OCI-LY1 (cell line): ENCODE results near the gene COQ9.

ENCODE experiments used
- H2AFZ ChIP-seq: fragments of 200-600 bp; sonication (generic), shearing (Covaris generic); 2 replicates; pipeline ENCODE4 v1.6.0; 2014; ENCODE audit warnings: antibody characterized with exemption, mild to moderate bottlenecking, low read length
- H3F3A ChIP-seq: fragments of 200-600 bp; sonication (generic), shearing (Covaris generic); 2 replicates; pipeline ENCODE4 v1.6.0; 2014; ENCODE audit warnings: mild to moderate bottlenecking, antibody characterized with exemption, low read length, moderate library complexity; ENCODE audit not compliant: insufficient read depth
- H3K27ac ChIP-seq: fragments of 200-600 bp; sonication (generic); 2 replicates; pipeline ENCODE4 v1.5.1; 2014; ENCODE audit warnings: low read length, mixed run types, mild to moderate bottlenecking, low read depth; ENCODE audit not compliant: poor library complexity, severe bottlenecking
- H3K27me3 ChIP-seq: fragments of 200-600 bp; sonication (generic); 2 replicates; pipeline ENCODE4 v1.6.0; 2014; ENCODE audit warnings: antibody characterized with exemption, mild to moderate bottlenecking, low read length, moderate library complexity; ENCODE audit not compliant: insufficient read depth
- H3K36me3 ChIP-seq: fragments of 200-600 bp; sonication (generic); 2 replicates; pipeline ENCODE4 v1.6.1; 2014; ENCODE audit warnings: mild to moderate bottlenecking, antibody characterized with exemption, low read length, moderate library complexity, mixed read lengths; ENCODE audit not compliant: insufficient read depth
- H3K4me1 ChIP-seq: fragments of 200-600 bp; sonication (generic); 2 replicates; pipeline ENCODE4 v1.5.1; 2014; ENCODE audit warnings: mild to moderate bottlenecking, low read length, moderate library complexity; ENCODE audit not compliant: insufficient read depth, severe bottlenecking
- H3K4me2 ChIP-seq: fragments of 200-600 bp; sonication (generic), shearing (Covaris generic); 2 replicates; pipeline ENCODE4 v1.6.1; 2014; ENCODE audit warnings: low read length
- H3K4me3 ChIP-seq: fragments of 200-600 bp; sonication (generic); 2 replicates; pipeline ENCODE4 v1.5.1; 2014; ENCODE audit warnings: low read length, low read depth, mild to moderate bottlenecking, mixed read lengths; ENCODE audit not compliant: poor library complexity, severe bottlenecking
- H3K79me2 ChIP-seq: fragments of 200-600 bp; shearing (Covaris generic); 2 replicates; pipeline ENCODE4 v1.6.1; 2016; ENCODE audit warnings: mixed run types, low read length, mixed read lengths; ENCODE audit not compliant: insufficient read depth
- H3K9ac ChIP-seq: fragments of 200-600 bp; sonication (generic), shearing (Covaris generic); 2 replicates; pipeline ENCODE4 v1.6.1; 2014; ENCODE audit warnings: mild to moderate bottlenecking, low read length, mixed read lengths
- H3K9me2 ChIP-seq: fragments of 200-600 bp; sonication (generic), shearing (Covaris generic); 2 replicates; pipeline ENCODE4 v1.6.1; 2014; ENCODE audit warnings: low read depth, mild to moderate bottlenecking, low read length, mixed read lengths
- H3K9me3 ChIP-seq: fragments of 200-600 bp; shearing (Covaris generic); 2 replicates; pipeline ENCODE4 v1.6.1; 2014; ENCODE audit warnings: low read length, mixed read lengths
- H4K20me1 ChIP-seq: fragments of 200-600 bp; sonication (generic), shearing (Covaris generic); 2 replicates; pipeline ENCODE4 v1.6.0; 2016; ENCODE audit warnings: mild to moderate bottlenecking, low read length; ENCODE audit not compliant: insufficient read depth
- CTCF ChIP-seq: fragments of 200-600 bp; sonication (generic), shearing (Covaris generic); IDR thresholded peaks from 2 replicates; pipeline ENCODE4 v1.5.1; 2017; ENCODE audit warnings: mild to moderate bottlenecking, antibody characterized with exemption, low read length, moderate library complexity, mixed read lengths
- EZH2 ChIP-seq: fragments of 200-600 bp; sonication (generic), shearing (Covaris generic); IDR thresholded peaks from 2 replicates; pipeline ENCODE4 v1.8.0; 2017; ENCODE audit warnings: borderline replicate concordance, mixed run types, mild to moderate bottlenecking, antibody characterized with exemption, low read length, moderate library complexity, mixed read lengths

COQ9 gene

GRCh38 chr16:57486858-57487834 lies 39.9 kb downstream of the COQ9 start:
- no peak overlapping the region for H3K4me3 ChIP-seq

GRCh38 chr16:57489229-57489628 lies 42.0 kb downstream of the COQ9 start:
- Histone ChIP-seq H3K9me2 (no peaks in the 10 kb centered on the region), H2AFZ (no peak overlapping the region), H3K9ac (no peak overlapping the region), H3K27ac (no peak overlapping the region), H3K4me3 (no peak overlapping the region), H3K4me1 (peaks cover 5% of the 10 kb centered on the region), H3K27me3 (peaks cover 3% of the 10 kb centered on the region), H4K20me1 (no peaks in the 10 kb centered on the region), H3F3A (no peaks in the 10 kb centered on the region), H3K79me2 (no peaks in the 10 kb centered on the region), H3K9me3 (no peaks in the 10 kb centered on the region), H3K4me2 (no peak overlapping the region), H3K36me3 (no peaks in the 10 kb centered on the region)
- TF ChIP-seq CTCF, result no peak
- no peak for TF ChIP-seq EZH2

More at GRCh38 chr16:57486858-57487834, 39.9 kb downstream of the COQ9 start:
- Histone ChIP-seq H3K9ac (no peak overlapping the region), H2AFZ (no peak overlapping the region), H3K4me1 (peaks cover 5% of the 10 kb centered on the region), H3K27me3 (peaks cover 6% of the 10 kb centered on the region), H3K4me2 (no peak overlapping the region), H3F3A (no peaks in the 10 kb centered on the region), H3K36me3 (no peaks in the 10 kb centered on the region), H4K20me1 (no peaks in the 10 kb centered on the region), H3K27ac (no peak overlapping the region), H3K79me2 (no peaks in the 10 kb centered on the region), H3K9me2 (no peaks in the 10 kb centered on the region), H3K9me3 (no peaks in the 10 kb centered on the region)
- TF ChIP-seq EZH2 (no peak), CTCF (no peak)

GRCh38 chr16:57493767-57494166 lies 46.5 kb downstream of the COQ9 start:
- no peaks in the 10 kb centered on the region for H3F3A ChIP-seq
- H2AFZ ChIP-seq, result no peak overlapping the region
- no peaks in the 10 kb centered on the region; the same call in 1 of the 2 replicates for H3K27me3 ChIP-seq
- H3K9me3 ChIP-seq, result no peaks in the 10 kb centered on the region
- H4K20me1 ChIP-seq, result no peaks in the 10 kb centered on the region
- no peaks in the 10 kb centered on the region for H3K36me3 ChIP-seq
- H3K4me1 ChIP-seq, result no peaks in the 10 kb centered on the region
- H3K79me2 ChIP-seq, result no peaks in the 10 kb centered on the region
- no peak overlapping the region for H3K27ac ChIP-seq
- H3K9me2 ChIP-seq, result no peaks in the 10 kb centered on the region
- H3K9ac ChIP-seq, result no peak overlapping the region
- no peak overlapping the region for H3K4me2 ChIP-seq
- no peak overlapping the region for H3K4me3 ChIP-seq
- TF ChIP-seq EZH2 (no peak), CTCF (no peak)
